ENCODE results near the gene AKNAD1. TPM values are rescaled to one million over a fixed set of nuclear protein-coding genes. Genes with fewer than 3 reads are reported as not detected.
A peak's percentile ranks its signal among the peaks of the same experiment; 100 is the strongest.

The AKNAD1 gene
- total and polyA plus RNA-seq, 2 of the 4 experiments (the other 2 are of a cell fraction), result 0.07 to 0.18 TPM

GRCh38 chr1:108841703-108842102 lies 15.2 kb downstream of the AKNAD1 start:
- in situ Hi-C loops (cut with MboI; ENCODE audit: low sequenced_read_pairs) (no loop called here), intact Hi-C loops (cut with micrococcal nuclease) (no loop called here)

More at GRCh38 chr1:108841703-108842102, 15.2 kb downstream of the AKNAD1 start:
- WGBS, 2 experiments (ENCODE audit: extremely low coverage in 2 of 2, insufficient read length in 1 of 2), result no CpG with 5 or more reads among the region's 1 CpG
- no TSS peak for BruUV-seq (replicated peaks)
- Histone ChIP-seq H3K9ac (ENCODE audit: low read depth, low read length) (no peak overlapping the region), H2AFZ (replicated peaks; ENCODE audit: low read length, poor library complexity) (no peak overlapping the region), H2BK20ac (ENCODE audit: low read depth, low read length) (no peak overlapping the region), H2BK15ac (ENCODE audit: low read depth, low read length) (no peak overlapping the region), H3K79me1 (ENCODE audit: low read depth in 1 of 2, low read length in 2 of 2) (no peaks in the 10 kb centered on the region), H3K9me1 (ENCODE audit: insufficient read depth, low read length) (no peaks in the 10 kb centered on the region), H4K20me1 (ENCODE audit: insufficient read depth, low read length) (no peaks in the 10 kb centered on the region), H3K4me3 (ENCODE audit: insufficient read depth, low read depth, low read length) (no peak overlapping the region), H3K27ac (ENCODE audit: insufficient read depth, low read length) (no peak overlapping the region), H4K91ac (ENCODE audit: insufficient read depth, low read depth, low read length) (no peak overlapping the region), H3K18ac (ENCODE audit: low read depth, low read length) (no peak overlapping the region), H2AK9ac (replicated peaks; ENCODE audit: low read depth, low read length, poor library complexity) (no peak overlapping the region), H4K5ac (ENCODE audit: low read depth, low read length) (no peak overlapping the region), H3K36me3 (ENCODE audit: control insufficient read depth, insufficient read depth, low read length) (no peaks in the 10 kb centered on the region), H3K4me1 (ENCODE audit: control insufficient read depth, insufficient read depth, low read length) (no peaks in the 10 kb centered on the region; the same call in 1 of the 2 replicates), H3K14ac (replicated peaks; ENCODE audit: low read depth, low read length) (no peak overlapping the region), H3K27me3 (ENCODE audit: control insufficient read depth, insufficient read depth, low read length) (peaks cover 11% of the 10 kb centered on the region), H3K56ac (ENCODE audit: extremely low read depth, insufficient read depth, low read length) (no peak overlapping the region), H2AK5ac (ENCODE audit: low read depth, low read length) (no peak overlapping the region), H2BK5ac (ENCODE audit: low read depth, low read length, poor library complexity, severe bottlenecking) (no peak overlapping the region), H4K8ac (ENCODE audit: low read depth in 2 of 2, low read length in 2 of 2) (0 out of 4 replicates have a peak overlapping the region, but pooled peaks of 1 of the 2 experiments have one; percentile 33), H3K23ac (ENCODE audit: low read depth, low read length) (no peak overlapping the region), H3K4me2 (ENCODE audit: low read depth, low read length) (no peak overlapping the region), H2BK120ac (ENCODE audit: low read depth, low read length) (no peak overlapping the region), H3K4ac (ENCODE audit: low read depth, low read length) (no peak overlapping the region), H3K9me3 (ENCODE audit: control insufficient read depth, insufficient read depth, low read length) (no peaks in the 10 kb centered on the region)
- ChIA-PET POLR2A (ENCODE audit: unreplicated experiment) (no interaction called here), CTCF (no interaction called here)
- ATAC-seq (ENCODE audit: low read depth) (no peak; the same call in 1 of the 2 replicates), DNase-seq (no peak)
- TF ChIP-seq BHLHE40 (IDR thresholded peaks at IDR 0.05; ENCODE audit: low read depth, low read length) (no peak), RFX5 (IDR thresholded peaks at IDR 0.05; ENCODE audit: low read depth, low read length) (no peak), RCOR1 (IDR thresholded peaks at IDR 0.05; ENCODE audit: insufficient replicate concordance, low read length) (no peak), CEBPB (IDR thresholded peaks at IDR 0.05; ENCODE audit: low read depth, low read length) (no peak), USF2 (IDR thresholded peaks at IDR 0.05; ENCODE audit: low read depth, low read length) (no peak), CHD1 (IDR thresholded peaks at IDR 0.05; ENCODE audit: low read depth, low read length) (no peak), NFE2L2 (IDR thresholded peaks at IDR 0.05; ENCODE audit: low read depth, low read length) (no peak), ELK1 (IDR thresholded peaks at IDR 0.05; ENCODE audit: borderline replicate concordance, low read depth, low read length) (no peak), RAD21 (IDR thresholded peaks at IDR 0.05; ENCODE audit: low read length) (no peak), CTCF (conservative IDR thresholded peaks at IDR 0.05; ENCODE audit: low read depth, low read length) (no peak), POLR2A (IDR thresholded peaks at IDR 0.05; ENCODE audit: low read depth, low read length) (no peak), MAZ (IDR thresholded peaks at IDR 0.05; ENCODE audit: borderline replicate concordance, low read depth, low read length) (no peak), FOS (IDR thresholded peaks at IDR 0.05; ENCODE audit: low read depth, low read length) (no peak), MXI1 (IDR thresholded peaks at IDR 0.05; ENCODE audit: borderline replicate concordance, low read depth, low read length) (no peak), MAFK (IDR thresholded peaks at IDR 0.05; ENCODE audit: low read depth, low read length) (no peak), SMC3 (IDR thresholded peaks at IDR 0.05; ENCODE audit: low read depth, low read length) (no peak)
- dilution Hi-C loops (cut with HindIII; ENCODE audit: low sequenced_read_pairs, unreplicated experiment), result no loop called here

All from IMR-90 (cell line).